ENCODE measurements around the gene KBTBD4.

DNA sequence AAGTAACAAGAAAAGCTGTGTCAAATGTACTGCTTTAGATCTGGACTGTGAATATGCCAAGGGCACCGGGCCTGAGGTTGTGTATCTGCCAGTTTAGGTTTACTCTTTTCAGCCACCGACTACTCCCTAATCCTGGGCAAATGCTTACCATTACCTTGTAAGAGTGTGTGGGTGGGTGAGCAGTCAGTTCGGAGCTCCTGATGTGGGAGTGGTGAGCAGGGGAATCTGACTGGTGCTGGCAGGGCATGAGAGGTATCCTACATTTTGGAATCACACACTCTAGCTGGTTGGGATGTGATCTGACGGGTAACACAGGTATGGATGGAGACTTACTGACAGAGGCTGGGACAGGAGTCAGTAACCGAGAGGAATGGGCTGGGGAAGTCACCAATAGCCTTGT lies 5.1 kb upstream of the KBTBD4 start:
- TF ChIP-seq EZH2phosphoT487 (conservative IDR thresholded peaks at IDR 0.05; ENCODE audit: low read length) = no peak
- TF ChIP-seq, protein P1, sequence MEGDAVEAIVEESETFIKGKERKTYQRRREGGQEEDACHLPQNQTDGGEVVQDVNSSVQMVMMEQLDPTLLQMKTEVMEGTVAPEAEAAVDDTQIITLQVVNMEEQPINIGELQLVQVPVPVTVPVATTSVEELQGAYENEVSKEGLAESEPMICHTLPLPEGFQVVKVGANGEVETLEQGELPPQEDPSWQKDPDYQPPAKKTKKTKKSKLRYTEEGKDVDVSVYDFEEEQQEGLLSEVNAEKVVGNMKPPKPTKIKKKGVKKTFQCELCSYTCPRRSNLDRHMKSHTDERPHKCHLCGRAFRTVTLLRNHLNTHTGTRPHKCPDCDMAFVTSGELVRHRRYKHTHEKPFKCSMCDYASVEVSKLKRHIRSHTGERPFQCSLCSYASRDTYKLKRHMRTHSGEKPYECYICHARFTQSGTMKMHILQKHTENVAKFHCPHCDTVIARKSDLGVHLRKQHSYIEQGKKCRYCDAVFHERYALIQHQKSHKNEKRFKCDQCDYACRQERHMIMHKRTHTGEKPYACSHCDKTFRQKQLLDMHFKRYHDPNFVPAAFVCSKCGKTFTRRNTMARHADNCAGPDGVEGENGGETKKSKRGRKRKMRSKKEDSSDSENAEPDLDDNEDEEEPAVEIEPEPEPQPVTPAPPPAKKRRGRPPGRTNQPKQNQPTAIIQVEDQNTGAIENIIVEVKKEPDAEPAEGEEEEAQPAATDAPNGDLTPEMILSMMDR (IDR thresholded peaks at IDR 0.05; ENCODE audit: insufficient read depth, low read length, poor library complexity, severe bottlenecking) = no peak
